Measurements from ENCODE around the gene KCNK1. TPM values are rescaled to one million over a fixed set of nuclear protein-coding genes. Genes with fewer than 3 reads are reported as not detected.
"Not testable (repeated sequence)": the region's sequence is repeated elsewhere in the genome, so short reads cannot be mapped to it uniquely, and the experiment has no call there.

Gene KCNK1
- total RNA-seq, 1 experiment from 2014 or later = not detected

DNA sequence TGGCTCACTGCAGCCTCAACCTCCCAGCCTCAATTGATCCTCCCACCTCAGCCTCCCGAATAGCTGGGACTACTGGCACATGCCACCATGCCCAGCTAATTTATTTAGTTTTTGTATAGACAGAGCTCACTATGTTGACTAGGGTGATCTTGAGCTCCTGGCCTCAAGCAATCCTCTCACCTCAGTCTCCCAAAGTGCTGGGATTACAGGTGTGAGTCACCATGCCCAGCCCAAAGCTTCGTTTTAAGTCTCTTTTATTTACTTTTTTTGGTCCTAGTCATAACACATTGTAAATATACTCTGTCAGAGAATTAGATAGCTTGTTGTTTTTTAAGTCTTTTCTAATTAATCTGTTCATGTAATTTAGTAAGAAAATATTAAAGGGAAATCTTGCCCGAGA, 42.8 kb downstream of the KCNK1 start:
- H3K27me3 ChIP-seq (replicated peaks) = no peaks in the 10 kb centered on the region; the same call in 1 of the 2 replicates
- H3K27ac ChIP-seq = no peak overlapping the region
- DNase-seq (ENCODE audit: low read depth in 1 of 2, low spot score in 2 of 2) = no peak
- H3K9me3 ChIP-seq (replicated peaks) = no peaks in the 10 kb centered on the region
- H3K36me3 ChIP-seq = no peaks in the 10 kb centered on the region
- H3K4me3 ChIP-seq = no peak overlapping the region
- H3K4me1 ChIP-seq (replicated peaks) = no peaks in the 10 kb centered on the region

DNA sequence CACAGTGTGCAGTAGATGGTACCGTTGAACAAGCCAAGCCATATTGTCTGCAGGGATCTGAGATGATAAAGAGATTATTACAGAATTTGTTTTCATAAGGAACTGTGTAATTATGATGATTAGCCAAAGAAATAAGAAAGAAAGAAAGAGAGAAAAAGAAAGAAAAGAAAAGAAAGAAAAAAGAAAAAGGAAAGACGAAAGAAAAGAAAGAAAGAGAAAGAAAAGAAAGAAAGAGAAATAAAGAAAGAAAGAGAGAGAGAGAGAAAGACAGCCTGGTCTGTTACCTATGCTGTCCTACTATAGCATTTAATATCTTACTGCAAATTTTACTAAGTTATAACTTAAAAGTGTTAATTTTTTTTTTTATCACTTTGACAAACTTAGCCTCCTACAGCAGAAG, 43.6 kb downstream of the KCNK1 start:
- Histone ChIP-seq H3K9me3 (replicated peaks) (no peaks in the 10 kb centered on the region), H3K27ac (no peak overlapping the region), H3K27me3 (replicated peaks) (no peaks in the 10 kb centered on the region; the same call in 1 of the 2 replicates), H3K36me3 (no peaks in the 10 kb centered on the region), H3K4me1 (replicated peaks) (no peaks in the 10 kb centered on the region), H3K4me3 (no peak overlapping the region)
- no peak for DNase-seq (ENCODE audit: low read depth in 1 of 2, low spot score in 2 of 2)

- no peaks in the 10 kb centered on the region for H3K4me1 ChIP-seq (replicated peaks)
- H3K36me3 ChIP-seq = no peaks in the 10 kb centered on the region
- H3K27me3 ChIP-seq (replicated peaks) = no peaks in the 10 kb centered on the region
Measured at GRCh38 chr1:233659495-233659894, 45.6 kb downstream of the KCNK1 start.

DNA sequence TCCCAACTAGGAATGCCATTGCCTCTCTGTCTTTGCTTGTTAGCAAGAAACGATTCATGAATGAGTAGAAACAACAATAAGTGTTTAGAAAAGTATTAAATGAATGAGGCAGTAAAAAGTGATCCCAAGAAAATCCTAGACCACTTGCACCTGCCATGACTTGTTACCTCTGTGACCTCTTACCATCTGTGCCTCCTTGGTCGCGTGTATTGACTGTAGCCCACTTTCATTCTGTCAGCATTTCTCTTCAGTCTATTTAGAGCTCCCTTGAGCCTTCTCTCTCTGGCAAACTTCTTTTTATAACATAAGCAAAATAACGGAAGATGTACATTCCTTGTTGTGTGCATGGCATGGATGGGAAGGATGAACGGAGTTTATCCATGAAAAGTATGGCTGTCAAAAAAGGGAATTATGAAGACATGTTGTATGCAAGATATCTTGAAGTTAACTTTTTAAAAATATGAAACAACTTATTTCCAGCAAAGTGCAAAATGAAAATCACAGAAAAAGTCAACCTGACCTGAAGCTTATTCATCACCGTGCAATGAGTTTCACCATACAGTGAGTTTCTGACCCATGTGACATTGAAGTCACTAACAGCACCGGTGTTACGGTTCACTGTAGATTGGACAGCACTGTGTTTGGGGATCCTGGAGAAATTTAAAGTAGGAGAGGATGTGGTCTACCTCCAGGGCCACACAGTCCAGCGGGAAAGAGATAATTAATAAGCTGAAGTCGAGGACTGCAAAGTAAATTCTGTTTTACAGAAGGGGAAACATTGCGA, 47.7 kb downstream of the KCNK1 start:
- Histone ChIP-seq H3K27ac (no peak overlapping the region), H3K9me3 (replicated peaks) (no peaks in the 10 kb centered on the region), H3K4me3 (no peak overlapping the region), H3K27me3 (replicated peaks) (no peaks in the 10 kb centered on the region), H3K36me3 (no peaks in the 10 kb centered on the region), H3K4me1 (replicated peaks) (no peaks in the 10 kb centered on the region)
- DNase-seq (ENCODE audit: low read depth in 1 of 2, low spot score in 2 of 2) = no peak

More at GRCh38 chr1:233659495-233659894, 45.6 kb downstream of the KCNK1 start:
- H3K4me3 ChIP-seq = no peak overlapping the region
- DNase-seq (ENCODE audit: low read depth in 1 of 2, low spot score in 2 of 2) = no peak
- H3K9me3 ChIP-seq (replicated peaks) = no peaks in the 10 kb centered on the region
- no peak overlapping the region for H3K27ac ChIP-seq

DNA sequence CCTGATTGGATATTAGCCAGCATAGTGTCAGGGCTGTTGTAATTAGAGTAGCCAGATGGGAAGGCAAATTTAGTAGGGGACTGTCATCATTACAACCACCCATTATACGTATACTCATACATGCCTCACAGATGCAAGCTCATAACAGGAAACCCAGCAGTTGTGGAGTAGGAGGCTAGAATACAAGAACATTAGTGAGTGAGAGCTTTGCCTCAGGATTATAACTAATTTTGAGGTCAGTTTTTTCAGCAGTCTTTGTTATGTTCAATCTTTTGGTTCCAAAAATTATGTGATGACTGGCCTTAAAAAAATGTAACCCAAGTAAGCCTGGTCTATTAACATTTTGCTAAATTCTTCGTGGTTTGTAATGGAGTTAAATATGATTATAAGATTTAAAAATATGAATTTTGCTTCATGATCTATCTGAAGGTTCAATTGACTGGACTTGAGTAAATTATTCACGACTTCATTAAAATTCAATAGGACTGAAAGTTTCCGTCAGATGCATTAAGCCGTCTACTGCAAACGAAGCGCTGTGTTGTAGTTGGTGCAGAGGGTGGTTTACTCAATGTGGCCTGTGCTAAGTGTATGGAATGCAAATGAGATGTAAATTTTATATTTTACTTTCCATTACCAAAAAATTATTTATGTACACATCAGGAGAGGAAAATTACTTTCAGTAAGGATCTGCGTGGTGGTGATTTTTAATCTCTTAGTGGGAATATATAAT, 48.8 kb downstream of the KCNK1 start:
- no peak overlapping the region for H3K4me3 ChIP-seq
- H3K9me3 ChIP-seq (replicated peaks) = no peaks in the 10 kb centered on the region
- DNase-seq (ENCODE audit: low read depth in 1 of 2, low spot score in 2 of 2) = no peak
- H3K27me3 ChIP-seq (replicated peaks) = no peaks in the 10 kb centered on the region
- no peak overlapping the region for H3K27ac ChIP-seq
- no peaks in the 10 kb centered on the region for H3K4me1 ChIP-seq (replicated peaks)
- H3K36me3 ChIP-seq = no peaks in the 10 kb centered on the region

- H3K27ac ChIP-seq = no peak overlapping the region
- H3K4me3 ChIP-seq = no peak overlapping the region
- no peak for DNase-seq (ENCODE audit: low read depth in 1 of 2, low spot score in 2 of 2)
- no peaks in the 10 kb centered on the region for H3K27me3 ChIP-seq (replicated peaks)
- H3K9me3 ChIP-seq (replicated peaks) = no peaks in the 10 kb centered on the region
- no peaks in the 10 kb centered on the region for H3K36me3 ChIP-seq
- no peaks in the 10 kb centered on the region for H3K4me1 ChIP-seq (replicated peaks)
Measured at GRCh38 chr1:233664253-233664652, 50.3 kb downstream of the KCNK1 start.

DNA sequence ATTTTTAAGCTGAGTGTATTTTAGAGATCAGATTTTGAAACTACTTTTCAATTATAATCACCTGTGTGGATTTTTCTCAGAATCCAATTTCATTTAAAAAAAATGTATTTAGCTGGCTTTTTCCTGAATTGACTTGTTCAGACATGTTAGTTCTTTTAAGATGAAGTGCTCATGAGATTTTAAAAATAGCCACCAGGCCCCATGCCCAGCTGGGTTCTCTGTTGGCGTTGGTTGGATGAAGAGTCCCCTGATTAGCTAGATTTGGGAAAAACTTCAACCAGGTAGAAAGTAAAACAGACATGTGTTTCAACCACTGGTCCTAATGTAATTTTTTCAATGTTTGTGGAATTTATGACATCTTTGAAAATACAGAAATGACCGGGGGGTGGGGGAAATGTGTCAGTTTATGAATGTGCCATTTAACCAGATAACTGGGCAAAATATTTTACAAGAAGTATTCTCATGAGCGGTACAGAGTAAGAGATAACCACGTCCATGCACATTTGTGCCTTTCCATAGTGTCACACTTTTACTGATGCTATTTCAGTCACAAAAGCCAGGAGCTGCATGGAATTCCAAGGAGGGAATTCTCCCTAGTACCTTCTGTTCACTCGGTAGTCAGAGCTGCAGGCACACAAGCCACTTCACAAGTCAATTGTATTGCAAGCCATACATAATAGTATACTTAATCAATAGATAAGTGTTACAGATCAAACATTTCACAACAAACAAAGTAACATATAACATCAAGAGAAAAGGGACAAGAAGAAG, 51.1 kb downstream of the KCNK1 start:
- Histone ChIP-seq H3K36me3 (no peaks in the 10 kb centered on the region), H3K4me3 (no peak overlapping the region), H3K9me3 (replicated peaks) (no peaks in the 10 kb centered on the region), H3K27me3 (replicated peaks) (no peaks in the 10 kb centered on the region), H3K4me1 (replicated peaks) (no peaks in the 10 kb centered on the region), H3K27ac (no peak overlapping the region)
- no peak for DNase-seq (ENCODE audit: low read depth in 1 of 2, low spot score in 2 of 2)

DNA sequence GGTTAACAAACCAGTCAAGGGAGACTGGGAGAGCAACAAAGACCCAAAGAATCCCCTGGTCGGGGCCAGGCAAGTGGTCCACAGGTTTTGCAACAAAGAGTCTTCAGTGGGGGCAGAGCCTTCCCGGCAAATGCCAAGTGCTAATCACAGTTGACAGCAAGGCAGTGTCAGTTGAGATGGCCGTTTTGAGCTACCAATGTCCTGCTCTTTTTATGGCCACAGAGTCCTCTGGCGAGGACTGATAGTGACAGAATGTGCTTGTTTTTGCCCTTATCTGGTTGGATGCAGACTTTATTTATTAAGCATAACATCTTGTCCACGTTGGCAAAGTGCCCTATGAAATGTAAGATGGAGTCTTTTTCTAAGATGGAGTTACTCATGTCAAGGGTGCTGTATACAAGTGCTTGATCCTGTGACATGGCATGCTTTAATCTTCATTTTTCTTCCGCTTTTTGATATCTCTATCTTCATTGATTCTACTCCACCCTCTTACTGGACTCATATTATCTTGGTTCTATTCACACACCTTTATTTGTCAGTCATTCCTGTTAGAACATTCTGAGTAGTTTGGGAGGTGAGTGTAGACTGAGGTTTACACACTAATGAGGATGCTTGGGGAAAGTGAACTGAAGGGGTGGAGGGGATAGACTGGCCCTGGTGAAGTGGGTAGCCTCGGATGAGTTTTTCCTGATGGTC, 51.8 kb downstream of the KCNK1 start:
- no peak overlapping the region for H3K4me3 ChIP-seq
- H3K27ac ChIP-seq = no peak overlapping the region
- no peaks in the 10 kb centered on the region for H3K36me3 ChIP-seq
- no peaks in the 10 kb centered on the region for H3K9me3 ChIP-seq (replicated peaks)
- H3K27me3 ChIP-seq (replicated peaks) = no peaks in the 10 kb centered on the region
- H3K4me1 ChIP-seq (replicated peaks) = no peaks in the 10 kb centered on the region
- DNase-seq (ENCODE audit: low read depth in 1 of 2, low spot score in 2 of 2) = no peak

DNA sequence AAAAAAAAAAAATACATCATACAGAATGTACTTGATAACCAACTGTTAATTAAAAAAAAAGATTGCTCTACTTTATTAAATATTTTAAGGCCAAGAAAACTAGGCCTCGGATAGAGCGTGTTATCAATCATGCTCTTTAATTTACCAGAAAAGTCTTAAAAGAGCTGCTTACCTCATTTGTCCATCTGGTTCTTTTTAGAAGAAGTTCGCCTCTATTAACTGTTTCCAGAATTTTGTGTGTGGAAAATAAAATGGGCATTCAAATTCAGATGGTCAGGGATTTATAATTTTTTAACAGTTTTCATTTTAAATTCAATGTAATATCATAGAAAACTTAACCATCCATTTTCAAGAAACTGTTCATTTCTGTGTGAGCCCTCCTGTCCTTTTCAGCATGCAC, 53.8 kb downstream of the KCNK1 start:
- Histone ChIP-seq H3K27ac (no peak overlapping the region), H3K4me3 (no peak overlapping the region), H3K36me3 (no peaks in the 10 kb centered on the region), H3K9me3 (replicated peaks) (no peaks in the 10 kb centered on the region), H3K27me3 (replicated peaks) (no peaks in the 10 kb centered on the region), H3K4me1 (replicated peaks) (no peaks in the 10 kb centered on the region)
- no peak for DNase-seq (ENCODE audit: low read depth in 1 of 2, low spot score in 2 of 2)

DNA sequence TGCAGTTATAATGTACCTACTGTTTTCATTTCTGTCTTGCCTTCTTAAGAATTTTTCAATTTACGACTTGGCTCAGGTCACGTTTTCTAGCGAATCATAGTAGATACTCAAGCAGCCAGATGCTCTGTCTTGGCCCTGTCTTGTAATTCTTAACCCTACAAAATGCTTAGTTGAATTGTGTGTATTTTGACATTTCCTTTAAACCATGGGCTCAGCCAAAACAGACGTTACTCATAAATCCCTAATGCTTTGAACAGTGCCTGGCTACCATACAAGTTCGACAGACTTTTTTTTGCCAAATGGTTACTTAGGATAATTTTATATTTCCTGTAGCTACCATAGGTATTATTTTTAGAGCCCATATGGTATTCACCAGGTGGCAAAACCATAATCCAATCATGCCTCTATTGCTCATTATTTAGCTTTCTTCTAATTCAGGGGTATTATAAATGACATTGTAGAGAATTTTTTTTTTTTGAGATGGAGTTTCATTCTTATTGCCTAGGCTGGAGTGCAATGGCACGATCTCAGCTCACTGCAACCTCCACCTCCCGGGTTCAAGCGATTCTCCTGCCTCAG, 54.3 kb downstream of the KCNK1 start:
- no peak for DNase-seq (ENCODE audit: low read depth in 1 of 2, low spot score in 2 of 2)
- H3K4me1 ChIP-seq (replicated peaks) = no peaks in the 10 kb centered on the region

GRCh38 chr1:233668725-233669294, 54.9 kb downstream of the KCNK1 start:
- DNase-seq (ENCODE audit: low read depth in 1 of 2, low spot score in 2 of 2) = no peak
- H3K4me1 ChIP-seq (replicated peaks) = no peaks in the 10 kb centered on the region
- H3K27me3 ChIP-seq (replicated peaks) = no peaks in the 10 kb centered on the region
- no peaks in the 10 kb centered on the region for H3K9me3 ChIP-seq (replicated peaks)
- no peak overlapping the region for H3K27ac ChIP-seq
- no peak overlapping the region for H3K4me3 ChIP-seq
- H3K36me3 ChIP-seq = no peaks in the 10 kb centered on the region

More for the DNA sequence above, 54.3 kb downstream of the KCNK1 start:
- Histone ChIP-seq H3K4me3 (no peak overlapping the region), H3K27ac (no peak overlapping the region), H3K27me3 (replicated peaks) (no peaks in the 10 kb centered on the region), H3K9me3 (replicated peaks) (no peaks in the 10 kb centered on the region), H3K36me3 (no peaks in the 10 kb centered on the region)

GRCh38 chr1:233670363-233670762, 56.5 kb downstream of the KCNK1 start:
- not testable (repeated sequence) for H3K27ac ChIP-seq; H3K27me3 ChIP-seq (replicated peaks); H3K36me3 ChIP-seq; H3K4me3 ChIP-seq; H3K9me3 ChIP-seq (replicated peaks); H3K4me1 ChIP-seq (replicated peaks); DNase-seq (ENCODE audit: low read depth in 1 of 2, low spot score in 2 of 2)

DNA sequence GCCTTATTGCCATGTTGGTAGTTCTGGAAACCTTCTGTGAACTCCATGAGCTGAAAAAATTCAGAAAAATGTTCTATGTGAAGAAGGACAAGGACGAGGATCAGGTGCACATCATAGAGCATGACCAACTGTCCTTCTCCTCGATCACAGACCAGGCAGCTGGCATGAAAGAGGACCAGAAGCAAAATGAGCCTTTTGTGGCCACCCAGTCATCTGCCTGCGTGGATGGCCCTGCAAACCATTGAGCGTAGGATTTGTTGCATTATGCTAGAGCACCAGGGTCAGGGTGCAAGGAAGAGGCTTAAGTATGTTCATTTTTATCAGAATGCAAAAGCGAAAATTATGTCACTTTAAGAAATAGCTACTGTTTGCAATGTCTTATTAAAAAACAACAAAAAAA, 57.4 kb downstream of the KCNK1 start:
- Histone ChIP-seq H3K4me3 (no peak overlapping the region), H3K27ac (no peak overlapping the region), H3K27me3 (replicated peaks) (no peaks in the 10 kb centered on the region), H3K9me3 (replicated peaks) (no peaks in the 10 kb centered on the region), H3K36me3 (no peaks in the 10 kb centered on the region), H3K4me1 (replicated peaks) (no peaks in the 10 kb centered on the region)
- DNase-seq (ENCODE audit: low read depth in 1 of 2, low spot score in 2 of 2) = no peak

All from SJSA1 (cell line).